ENCODE results near the gene CDH23. TPM values are rescaled to one million over a fixed set of nuclear protein-coding genes. Genes with fewer than 3 reads are reported as not detected.

Gene CDH23
- total and polyA plus RNA-seq, 9 of the 15 experiments (the other 6 are each of a cell fraction or from before 2014, with no cell fraction given): 0.18 to 1.2 (median 0.47) TPM

GRCh38 chr10:71579668-71580067 is 182.9 kb downstream of the CDH23 start:
- Histone ChIP-seq H3K4me3 (no peak overlapping the region), H3K27ac (ENCODE audit: extremely low read depth, low read depth, low read length) (no peak overlapping the region), H3K27me3 (ENCODE audit: control insufficient read depth in 2 of 2, insufficient read depth in 2 of 2, low read length in 2 of 2) (peaks cover 0 to 4% of the 10 kb centered on the region in 2 experiments; a peak in 1 of 5 replicates), H3K9ac (ENCODE audit: insufficient read depth in 1 of 2, low read depth in 2 of 2, low read length in 2 of 2) (no peak overlapping the region), H3K4me1 (replicated peaks in 1 of 2; ENCODE audit: control insufficient read depth in 2 of 2, insufficient read depth in 2 of 2, low read length in 2 of 2) (peaks cover 10 to 40% of the 10 kb centered on the region in 2 experiments; a peak in 4 of 5 replicates), H3K36me3 (ENCODE audit: control insufficient read depth, insufficient read depth, low read length) (no peaks in the 10 kb centered on the region), H3K4me2 (ENCODE audit: insufficient read depth, low read length) (no peak overlapping the region), H3K79me2 (ENCODE audit: control insufficient read depth, insufficient read depth, low read length) (no peaks in the 10 kb centered on the region), H3K9me3 (replicated peaks; ENCODE audit: control insufficient read depth, insufficient read depth, low read depth, low read length) (no peaks in the 10 kb centered on the region), H2AFZ (ENCODE audit: low read depth, low read length) (no peak overlapping the region), H3K9me1 (ENCODE audit: control insufficient read depth, insufficient read depth, low read length) (no peaks in the 10 kb centered on the region), H4K20me1 (replicated peaks; ENCODE audit: control insufficient read depth, insufficient read depth, low read length) (no peaks in the 10 kb centered on the region)
- DNase-seq (ENCODE audit: extremely low read depth in 1 of 4, low spot score in 3 of 4) (no peak), FAIRE-seq (no peak), ATAC-seq (no peak)
- intact Hi-C loops (cut with micrococcal nuclease) (no loop called here), in situ Hi-C loops (cut with MboI) (no loop called here)
- BruUV-seq (replicated peaks): no TSS peak
- POLR2A ChIA-PET: interaction anchor here (1.7 kb wide), 1 partner anchor 9 kb away, joined by 5 read pairs; no protein-coding TSS in a partner anchor
- TF ChIP-seq LARP7 (IDR thresholded peaks at IDR 0.05): no peak
- no peak for TF ChIP-seq TARDBP (IDR thresholded peaks at IDR 0.05)
- TF ChIP-seq ESRRA (IDR thresholded peaks at IDR 0.05; ENCODE audit: borderline replicate concordance, low read depth): no peak
- 30% methylated on average over 5 of the region's 5 CpGs for WGBS (ENCODE audit: insufficient coverage, low coverage, missing lambda C conversion rate)
- CTCF ChIA-PET (ENCODE audit: low intra/inter-chr PET ratio): no interaction called here

GRCh38 chr10:71580415-71580814 is 183.7 kb downstream of the CDH23 start:
- Histone ChIP-seq H2AFZ (ENCODE audit: low read depth, low read length) (no peak overlapping the region), H3K4me1 (replicated peaks in 1 of 2; ENCODE audit: control insufficient read depth in 2 of 2, insufficient read depth in 2 of 2, low read length in 2 of 2) (peaks cover 11 to 40% of the 10 kb centered on the region in 2 experiments; a peak in 4 of 5 replicates), H3K4me2 (ENCODE audit: insufficient read depth, low read length) (no peak overlapping the region), H3K4me3 (no peak overlapping the region), H4K20me1 (replicated peaks; ENCODE audit: control insufficient read depth, insufficient read depth, low read length) (no peaks in the 10 kb centered on the region), H3K36me3 (ENCODE audit: control insufficient read depth, insufficient read depth, low read length) (no peaks in the 10 kb centered on the region), H3K79me2 (ENCODE audit: control insufficient read depth, insufficient read depth, low read length) (no peaks in the 10 kb centered on the region), H3K27me3 (ENCODE audit: control insufficient read depth in 2 of 2, insufficient read depth in 2 of 2, low read length in 2 of 2) (peaks cover 0 to 4% of the 10 kb centered on the region in 2 experiments; a peak in 1 of 5 replicates), H3K9ac (ENCODE audit: insufficient read depth in 1 of 2, low read depth in 2 of 2, low read length in 2 of 2) (no peak overlapping the region), H3K9me3 (replicated peaks; ENCODE audit: control insufficient read depth, insufficient read depth, low read depth, low read length) (no peaks in the 10 kb centered on the region), H3K9me1 (ENCODE audit: control insufficient read depth, insufficient read depth, low read length) (no peaks in the 10 kb centered on the region), H3K27ac (ENCODE audit: extremely low read depth, low read depth, low read length) (no peak overlapping the region)
- BruUV-seq (replicated peaks): no TSS peak
- in situ Hi-C loops (cut with MboI) (no loop called here), intact Hi-C loops (cut with micrococcal nuclease) (no loop called here)
- no peak for ATAC-seq
- 12% methylated on average over 2 of the region's 2 CpGs for WGBS (ENCODE audit: insufficient coverage, low coverage, missing lambda C conversion rate)
- POLR2A ChIA-PET: interaction anchor here (0.6 kb wide), 1 partner anchor 13 kb away, joined by 3 read pairs; no protein-coding TSS in a partner anchor
- no peak for TF ChIP-seq RB1 (IDR thresholded peaks at IDR 0.05; ENCODE audit: low read depth)
- FAIRE-seq: no peak
- DNase-seq (ENCODE audit: extremely low read depth in 1 of 4, low spot score in 3 of 4): no peak
- CTCF ChIA-PET (ENCODE audit: low intra/inter-chr PET ratio): no interaction called here
